NCI-H524 treated with DMSO at 0.1 percent for 48 hours (cell line): ENCODE data around the gene PRND.
"Not testable (repeated sequence)": the region's sequence is repeated elsewhere in the genome, so short reads cannot be mapped to it uniquely, and the experiment has no call there.

Experiments
- DNase-seq: peaks from one replicate; lab custom pipeline; 2025; lab: John Stamatoyannopoulos, UW

The PRND gene, protein sequence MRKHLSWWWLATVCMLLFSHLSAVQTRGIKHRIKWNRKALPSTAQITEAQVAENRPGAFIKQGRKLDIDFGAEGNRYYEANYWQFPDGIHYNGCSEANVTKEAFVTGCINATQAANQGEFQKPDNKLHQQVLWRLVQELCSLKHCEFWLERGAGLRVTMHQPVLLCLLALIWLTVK

DNA sequence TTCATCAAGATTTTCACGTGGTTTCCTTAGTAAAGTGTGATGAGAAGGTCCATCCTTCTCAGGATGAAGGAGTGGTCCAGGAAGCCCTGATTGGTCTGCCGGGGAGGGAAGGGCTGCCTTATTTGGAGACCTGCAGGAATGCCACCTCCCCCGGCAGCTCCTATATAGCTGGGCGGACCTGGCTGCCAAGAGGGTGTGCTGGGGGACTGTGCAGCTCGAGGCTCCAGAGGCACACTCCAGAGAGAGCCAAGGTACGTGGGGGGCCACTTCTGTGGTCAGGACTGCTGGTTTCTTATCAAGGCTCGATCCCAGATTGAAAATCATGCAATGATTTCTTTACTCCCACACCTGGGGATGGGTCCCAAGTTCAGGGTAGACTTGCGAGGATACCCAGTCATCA, at the start of gene PRND:
PRND (plus strand) TSS at position 191 of the 400 bp plus-strand sequence. CDS start 2,643 bp downstream, outside the sequence.
- DNase-seq = no peak

DNA sequence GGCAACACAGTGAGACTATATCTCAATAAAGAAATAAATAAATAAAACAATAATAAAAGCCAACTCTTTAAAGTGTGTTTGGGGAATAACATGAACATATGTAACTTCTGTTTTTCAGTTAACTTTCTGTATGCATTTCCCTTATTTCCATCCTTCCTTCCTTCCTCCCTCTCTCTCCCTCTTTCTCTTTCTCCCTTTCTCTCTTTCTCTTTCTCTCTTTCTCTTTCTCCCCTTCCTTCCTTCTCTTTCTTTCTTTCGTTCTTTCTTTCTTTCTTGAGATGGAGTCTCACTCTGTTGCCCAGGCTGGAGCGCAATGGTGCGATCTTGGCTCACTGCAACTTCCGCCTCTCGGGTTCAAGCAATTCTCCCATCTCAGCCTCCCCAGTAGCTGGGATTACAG, 48.8 kb upstream of the PRND start:
- no peak for DNase-seq

DNA sequence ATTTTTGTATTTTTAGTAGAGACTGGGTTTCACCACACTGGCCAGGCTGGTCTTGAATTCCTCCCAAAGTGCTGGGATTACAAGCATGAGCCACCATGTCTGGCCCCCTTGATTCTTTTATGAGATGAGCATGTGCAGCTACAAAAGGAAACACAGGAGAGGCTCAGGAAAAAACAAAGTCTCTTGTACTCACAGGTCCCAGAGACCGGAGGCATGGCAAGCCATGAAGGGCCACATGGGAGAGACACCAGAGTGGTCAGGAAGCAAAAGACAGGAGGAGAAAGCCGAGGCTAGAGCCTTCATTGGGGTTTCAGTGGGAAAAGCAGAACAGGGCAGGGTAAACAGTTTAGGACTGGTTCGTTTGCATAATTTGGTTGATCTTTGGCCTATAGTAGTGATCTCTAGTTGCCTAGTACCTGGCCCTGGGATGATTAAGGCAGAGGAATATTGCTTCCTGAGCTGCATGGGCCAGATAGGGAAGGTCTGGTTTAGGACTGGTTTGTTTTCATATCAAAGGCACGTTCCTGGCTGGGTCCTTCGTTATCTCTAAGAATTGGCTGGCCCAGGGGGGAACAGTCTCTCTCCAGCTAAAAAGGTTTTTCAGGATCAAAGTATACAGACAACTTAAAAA, 48.2 kb upstream of the PRND start:
- no peak for DNase-seq

- DNase-seq = no peak
Measured at GRCh38 chr20:4674672-4675071, 47.0 kb upstream of the PRND start.

- DNase-seq = no peak
Measured at GRCh38 chr20:4677846-4678245, 43.9 kb upstream of the PRND start.

DNA sequence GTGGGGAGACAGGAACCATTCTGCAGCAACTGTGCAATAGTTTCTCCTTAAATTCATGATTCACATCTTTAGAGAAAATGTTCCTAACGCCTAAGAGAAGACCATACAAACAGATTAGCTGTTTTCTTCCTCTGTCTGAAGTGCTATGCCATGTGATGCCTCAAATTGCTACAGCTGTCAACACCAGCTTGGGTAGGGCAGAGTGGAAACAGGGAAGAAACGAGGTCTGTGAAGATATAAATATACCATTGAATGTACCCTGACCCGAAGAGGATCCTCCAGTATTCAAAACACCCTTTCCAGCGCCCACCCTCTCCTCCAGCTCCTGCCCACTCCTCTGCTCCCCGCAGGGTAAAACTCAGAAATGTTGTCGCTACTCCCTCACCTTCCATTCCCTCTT, 40.3 kb upstream of the PRND start:
- DNase-seq = no peak

DNA sequence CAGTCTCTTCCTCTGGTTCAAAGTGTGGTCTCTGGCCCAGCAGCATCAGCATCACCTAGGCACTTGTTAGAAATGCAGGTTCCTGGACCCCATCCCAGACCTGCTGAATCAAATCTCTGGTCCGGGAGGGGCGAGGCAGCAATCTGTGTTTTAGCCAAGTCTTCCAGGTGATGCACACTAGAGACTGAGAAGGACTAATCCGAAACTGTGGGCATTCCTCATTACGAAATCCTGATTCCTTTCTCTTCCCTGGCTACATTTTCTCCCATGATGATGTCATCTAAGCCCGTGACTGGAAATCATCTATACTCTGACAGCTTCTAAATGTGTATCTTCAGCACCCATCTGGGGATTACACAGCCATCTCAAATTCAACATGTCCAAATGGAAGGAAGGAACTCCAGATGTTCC, 39.7 kb upstream of the PRND start:
- DNase-seq = no peak

- no peak for DNase-seq
Measured at GRCh38 chr20:4682682-4683081, 39.0 kb upstream of the PRND start.

DNA sequence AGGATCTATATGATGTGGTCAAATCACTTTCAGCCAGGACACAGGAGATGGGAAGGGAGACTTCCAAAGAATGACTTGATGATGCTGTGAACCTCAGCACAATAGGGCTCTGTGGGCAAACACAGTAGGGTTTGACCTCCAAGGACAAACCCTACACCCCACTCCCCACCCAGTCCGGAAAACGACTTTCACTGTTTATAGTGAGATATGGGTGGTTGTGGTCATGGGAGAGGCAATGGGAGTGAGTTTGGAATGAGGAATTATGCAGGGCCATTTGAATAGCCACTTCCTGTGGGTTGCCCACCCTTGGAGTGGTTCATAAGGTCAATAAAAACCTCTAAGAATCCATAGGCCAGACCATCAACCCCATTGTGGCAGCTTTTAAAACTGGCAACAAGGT, 38.4 kb upstream of the PRND start:
- DNase-seq = no peak

- no peak for DNase-seq
Measured at GRCh38 chr20:4684837-4685413, 36.8 kb upstream of the PRND start.

DNA sequence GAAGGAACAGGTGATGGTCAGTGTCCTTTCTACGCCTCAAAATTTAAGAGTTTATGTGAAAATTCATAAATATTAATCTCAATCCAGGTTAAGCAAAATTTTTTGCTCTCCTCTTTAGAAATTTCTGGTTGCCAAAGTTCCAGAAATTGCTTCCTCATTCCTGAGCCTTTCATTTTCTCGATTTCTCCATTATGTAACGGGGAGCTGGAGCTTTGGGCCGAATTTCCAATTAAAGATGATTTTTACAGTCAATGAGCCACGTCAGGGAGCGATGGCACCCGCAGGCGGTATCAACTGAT, 35.8 kb upstream of the PRND start:
- no peak for DNase-seq

DNA sequence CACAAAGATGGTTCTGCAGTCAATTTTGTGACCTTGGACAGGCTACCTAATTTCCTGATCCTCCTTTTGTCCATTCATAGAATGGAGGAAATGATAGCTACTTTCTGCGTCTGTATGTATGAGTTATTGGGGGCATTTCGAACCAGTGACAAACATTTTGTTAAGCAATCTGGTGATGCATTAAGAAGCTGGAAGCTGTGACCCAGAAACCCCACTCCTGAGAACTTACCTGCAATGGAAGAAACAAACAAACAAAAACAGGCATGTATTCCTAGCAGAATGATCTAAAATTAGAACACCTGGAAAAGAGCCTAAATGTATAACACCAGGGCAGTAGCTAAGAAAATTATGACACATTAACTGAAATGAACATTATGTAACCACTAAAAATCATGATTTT, 33.4 kb upstream of the PRND start:
- no peak for DNase-seq

GRCh38 chr20:4689220-4689619, 32.5 kb upstream of the PRND start:
- DNase-seq = no peak

DNA sequence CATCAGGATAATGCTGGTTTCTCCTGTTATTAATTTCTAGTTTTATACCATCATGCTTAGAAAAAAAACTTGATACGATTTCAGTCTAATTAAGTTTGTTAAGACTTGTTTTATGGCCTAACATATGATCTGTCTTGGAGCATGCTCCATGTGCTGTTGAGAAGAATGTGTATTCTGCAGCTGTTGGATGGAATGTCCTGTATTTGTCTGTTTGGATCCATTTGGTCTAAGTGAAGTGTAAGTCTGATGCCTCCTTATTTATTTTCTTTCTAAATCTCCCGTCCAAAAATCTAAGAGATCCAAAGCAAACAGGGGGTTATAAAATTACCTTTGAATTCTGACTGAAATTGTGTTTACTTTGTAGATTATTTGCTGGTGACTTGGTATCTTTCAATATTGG, 30.0 kb upstream of the PRND start:
- DNase-seq = no peak

GRCh38 chr20:4694076-4694475, 27.6 kb upstream of the PRND start:
- DNase-seq = no peak

DNA sequence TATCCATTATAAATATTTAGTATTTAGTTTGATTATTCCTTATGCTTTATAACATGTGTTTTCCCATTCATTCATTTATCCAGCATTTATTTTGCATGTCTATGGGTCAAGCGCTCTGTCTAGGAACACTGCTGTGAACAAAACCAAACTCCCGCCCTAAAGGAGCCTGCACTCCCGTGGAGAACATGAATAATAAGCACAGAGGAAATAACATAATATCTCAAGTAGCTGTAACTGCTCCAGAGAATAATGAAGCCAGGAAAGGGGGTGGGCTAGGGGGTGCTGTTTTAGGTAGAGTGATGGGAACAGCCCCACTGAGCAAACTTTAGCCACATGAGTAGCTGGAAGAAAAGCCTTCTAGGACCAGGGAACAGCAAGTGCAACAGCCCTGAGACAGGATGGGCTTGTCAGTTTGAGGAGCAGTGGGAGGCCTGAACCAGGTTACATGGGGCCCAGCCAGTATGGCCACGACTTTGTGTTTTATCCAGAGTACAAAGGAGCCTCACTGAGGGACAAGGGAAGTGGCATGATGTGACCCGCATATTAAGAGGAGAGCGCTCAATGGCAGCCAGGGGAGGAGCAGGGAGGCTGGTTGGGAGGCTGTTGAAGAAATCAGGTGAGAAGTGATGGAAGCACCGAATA, 24.4 kb upstream of the PRND start:
- no peak for DNase-seq

- DNase-seq = no peak
Measured at GRCh38 chr20:4697831-4698221, 23.9 kb upstream of the PRND start.

DNA sequence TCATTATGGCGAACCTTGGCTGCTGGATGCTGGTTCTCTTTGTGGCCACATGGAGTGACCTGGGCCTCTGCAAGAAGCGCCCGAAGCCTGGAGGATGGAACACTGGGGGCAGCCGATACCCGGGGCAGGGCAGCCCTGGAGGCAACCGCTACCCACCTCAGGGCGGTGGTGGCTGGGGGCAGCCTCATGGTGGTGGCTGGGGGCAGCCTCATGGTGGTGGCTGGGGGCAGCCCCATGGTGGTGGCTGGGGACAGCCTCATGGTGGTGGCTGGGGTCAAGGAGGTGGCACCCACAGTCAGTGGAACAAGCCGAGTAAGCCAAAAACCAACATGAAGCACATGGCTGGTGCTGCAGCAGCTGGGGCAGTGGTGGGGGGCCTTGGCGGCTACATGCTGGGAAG, 22.5 kb upstream of the PRND start:
- no peak for DNase-seq

GRCh38 chr20:4699957-4700356, 21.8 kb upstream of the PRND start:
- no peak for DNase-seq

- DNase-seq = no peak
Measured at GRCh38 chr20:4702562-4703280, 19.0 kb upstream of the PRND start.

- no peak for DNase-seq
Measured at GRCh38 chr20:4703281-4703676, 18.4 kb upstream of the PRND start.

DNA sequence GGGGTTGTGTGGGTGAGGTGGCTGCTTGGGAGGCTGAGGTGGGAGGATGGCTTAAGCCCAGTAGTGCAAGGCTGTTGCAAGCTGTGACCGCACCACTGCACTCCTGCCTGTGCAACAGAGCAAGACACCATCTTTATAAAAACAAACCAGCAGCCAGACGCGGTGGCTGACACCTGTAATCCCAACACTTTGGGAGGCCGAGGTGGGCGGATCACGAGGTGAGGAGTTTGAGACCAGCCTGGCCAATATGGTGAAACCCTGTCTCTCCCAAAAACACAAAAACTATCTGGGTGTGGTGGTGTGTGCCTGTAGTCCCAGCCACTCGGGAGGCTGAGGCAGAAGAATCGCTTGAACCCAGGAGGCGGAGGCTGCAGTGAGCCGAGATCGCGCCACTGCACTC, 14.8 kb upstream of the PRND start:
- not testable (repeated sequence) for DNase-seq

DNA sequence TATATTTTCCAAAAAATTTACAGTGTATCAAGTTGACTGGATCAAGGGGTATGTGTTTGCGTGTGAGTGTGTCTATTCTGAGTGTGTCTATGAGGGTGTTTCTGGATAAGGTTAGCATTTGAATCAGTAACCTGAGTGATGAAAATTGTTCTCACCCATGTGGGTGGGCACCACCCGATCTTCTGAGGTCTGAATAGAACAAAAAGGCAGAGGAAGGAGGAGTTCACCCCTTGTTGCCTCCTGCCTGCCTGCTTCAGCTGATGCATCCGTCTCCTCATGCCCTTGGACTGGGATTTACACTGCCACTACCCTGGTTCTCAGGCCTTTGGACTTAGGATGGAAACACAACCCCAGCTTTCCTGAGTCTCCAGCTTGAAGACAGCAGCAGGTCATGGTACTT, 13.7 kb upstream of the PRND start:
- DNase-seq = no peak
